HUES64 (cell line): Measurements from ENCODE around the gene CLTC.

Source experiments
- H3K27ac ChIP-seq: 2 replicates; pipeline ENCODE4 v1.7.0; 2013; ENCODE audit warnings: low read depth, low read length, inconsistent platforms
- H3K27me3 ChIP-seq: 2 replicates; pipeline ENCODE4 v1.6.1; 2013; ENCODE audit warnings: mild to moderate bottlenecking, low read length; ENCODE audit not compliant: insufficient read depth
- H3K36me3 ChIP-seq: 2 replicates; pipeline ENCODE4 v1.6.1; 2013; ENCODE audit warnings: mild to moderate bottlenecking, low read length; ENCODE audit not compliant: insufficient read depth
- H3K4me1 ChIP-seq: 2 replicates; pipeline ENCODE4 v1.6.1; 2013; ENCODE audit warnings: mild to moderate bottlenecking, low read length, moderate library complexity; ENCODE audit not compliant: insufficient read depth
- H3K4me3 ChIP-seq: 2 replicates; pipeline ENCODE4 v1.5.1; 2013; ENCODE audit warnings: mild to moderate bottlenecking, low read length, moderate library complexity
- H3K9ac ChIP-seq: 2 replicates; pipeline ENCODE4 v1.6.1; 2013; ENCODE audit warnings: mild to moderate bottlenecking, low read depth, low read length
- H3K9me3 ChIP-seq: 2 replicates; pipeline ENCODE4 v1.6.1; 2013; ENCODE audit warnings: low read depth, low read length; ENCODE audit not compliant: insufficient read depth
- WGBS: fragments of 150-250, 120-280 bp; methylation state at CpG from one replicate; pipeline ENCODE4 v1.1.7; 2013; ENCODE audit warnings: missing lambda C conversion rate; 5-methylcytosine and 5-hydroxymethylcytosine counted together

The CLTC gene

DNA sequence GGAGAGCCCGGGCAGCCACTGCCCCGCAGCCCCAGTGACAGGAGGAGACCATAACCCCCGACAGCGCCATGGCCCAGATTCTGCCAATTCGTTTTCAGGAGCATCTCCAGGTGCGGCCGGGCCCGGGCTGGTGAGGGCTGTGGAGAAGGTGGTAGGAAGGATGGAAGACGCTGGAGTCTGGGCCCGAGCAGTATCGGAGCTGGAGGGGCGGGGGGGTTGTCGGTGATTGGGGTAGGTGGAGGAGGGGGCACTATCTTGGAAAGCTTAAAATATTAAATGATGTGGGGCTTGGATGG lies 317 bp downstream of the CLTC start:
- H3K4me1 ChIP-seq = peaks cover 40% of the 10 kb centered on the region
- WGBS = under 1% methylated on average over 13 of the region's 13 CpGs

GRCh38 chr17:59620518-59621259 lies 994 bp downstream of the CLTC start:
- H3K27ac ChIP-seq = peak overlapping the region; percentile 98; the same call in 1 of the 2 replicates
- WGBS = 4% methylated on average over 8 of the region's 14 CpGs

More for the DNA sequence above, 317 bp downstream of the CLTC start:
- H3K4me3 ChIP-seq = peak overlapping the region; percentile 85
- H3K27ac ChIP-seq = peak overlapping the region; percentile 98
- H3K27me3 ChIP-seq = no peaks in the 10 kb centered on the region
- H3K9ac ChIP-seq = peak overlapping the region; percentile 97
- 0 out of 2 replicates have a peak, but pooled peaks cover 11% of the 10 kb centered on the region for H3K36me3 ChIP-seq
- H3K9me3 ChIP-seq = no peaks in the 10 kb centered on the region

GRCh38 chr17:59621771-59622170 lies 2.1 kb downstream of the CLTC start:
- Histone ChIP-seq H3K36me3 (0 out of 2 replicates have a peak, but pooled peaks cover 15% of the 10 kb centered on the region), H3K4me3 (peak overlapping the region; percentile 85), H3K9ac (peak overlapping the region; percentile 65), H3K4me1 (peaks cover 38% of the 10 kb centered on the region), H3K9me3 (no peaks in the 10 kb centered on the region), H3K27ac (no peak overlapping the region), H3K27me3 (no peaks in the 10 kb centered on the region)
- whole genome bisulfite sequencing = no CpG with 5 or more reads among the region's 4 CpGs

More at GRCh38 chr17:59620518-59621259, 994 bp downstream of the CLTC start:
- Histone ChIP-seq H3K4me3 (peak overlapping the region; percentile 85), H3K9ac (peak overlapping the region; percentile 97), H3K27me3 (no peaks in the 10 kb centered on the region), H3K36me3 (0 out of 2 replicates have a peak, but pooled peaks cover 11% of the 10 kb centered on the region), H3K4me1 (peaks cover 40% of the 10 kb centered on the region), H3K9me3 (no peaks in the 10 kb centered on the region)

GRCh38 chr17:59623151-59623550 lies 3.5 kb downstream of the CLTC start:
- H3K27me3 ChIP-seq = no peaks in the 10 kb centered on the region
- H3K36me3 ChIP-seq = peaks cover 15% of the 10 kb centered on the region; the same call in 1 of the 2 replicates
- peaks cover 27% of the 10 kb centered on the region for H3K4me1 ChIP-seq
- no peak overlapping the region for H3K27ac ChIP-seq
- H3K4me3 ChIP-seq = peak overlapping the region; percentile 85; the same call in 1 of the 2 replicates
- no peaks in the 10 kb centered on the region for H3K9me3 ChIP-seq
- H3K9ac ChIP-seq = no peak overlapping the region
- 85% methylated on average over 2 of the region's 2 CpGs for WGBS

DNA sequence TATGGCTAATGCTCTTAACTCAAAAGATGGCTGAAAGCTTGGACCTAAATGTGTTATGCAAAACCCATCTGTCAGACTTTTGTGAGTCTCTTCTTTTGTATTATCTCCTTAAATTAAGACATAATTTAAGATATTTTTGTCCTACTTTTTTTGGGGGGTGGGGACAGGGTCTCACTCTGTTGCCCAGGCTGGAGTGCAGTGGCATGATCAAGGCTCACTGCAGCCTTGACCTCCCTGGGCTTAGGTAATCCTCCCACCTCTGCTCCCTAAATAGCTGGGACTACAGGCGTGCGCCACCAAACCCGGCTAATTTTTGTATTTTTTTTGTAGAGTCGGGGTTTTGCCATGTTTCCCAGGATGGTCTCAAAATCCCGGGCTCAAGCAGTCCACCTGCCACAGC lies 7.1 kb downstream of the CLTC start:
- no peaks in the 10 kb centered on the region for H3K9me3 ChIP-seq
- 96% methylated on average over 5 of the region's 5 CpGs for WGBS
- no peaks in the 10 kb centered on the region for H3K27me3 ChIP-seq
- no peak overlapping the region for H3K4me3 ChIP-seq
- no peak overlapping the region for H3K27ac ChIP-seq
- H3K9ac ChIP-seq = no peak overlapping the region
- H3K4me1 ChIP-seq = peaks cover 19% of the 10 kb centered on the region
- H3K36me3 ChIP-seq = peaks cover 35% of the 10 kb centered on the region; the same call in 1 of the 2 replicates

- 96% methylated on average over 2 of the region's 3 CpGs for WGBS
- no peaks in the 10 kb centered on the region for H3K9me3 ChIP-seq
- H3K4me3 ChIP-seq = no peak overlapping the region
- no peaks in the 10 kb centered on the region for H3K27me3 ChIP-seq
- H3K9ac ChIP-seq = no peak overlapping the region
- peaks cover 35% of the 10 kb centered on the region; the same call in 1 of the 2 replicates for H3K36me3 ChIP-seq
- H3K27ac ChIP-seq = no peak overlapping the region
- peaks cover 14% of the 10 kb centered on the region for H3K4me1 ChIP-seq
Observed at GRCh38 chr17:59627274-59627673, 7.6 kb downstream of the CLTC start.

- Histone ChIP-seq H3K9ac (no peak overlapping the region), H3K27me3 (no peaks in the 10 kb centered on the region), H3K4me3 (no peak overlapping the region), H3K27ac (no peak overlapping the region), H3K9me3 (no peaks in the 10 kb centered on the region), H3K4me1 (peaks cover 9% of the 10 kb centered on the region), H3K36me3 (peaks cover 32% of the 10 kb centered on the region; the same call in 1 of the 2 replicates)
- 91% methylated on average over 1 of the region's 2 CpGs for WGBS
Observed at GRCh38 chr17:59627770-59628171, 8.1 kb downstream of the CLTC start.

DNA sequence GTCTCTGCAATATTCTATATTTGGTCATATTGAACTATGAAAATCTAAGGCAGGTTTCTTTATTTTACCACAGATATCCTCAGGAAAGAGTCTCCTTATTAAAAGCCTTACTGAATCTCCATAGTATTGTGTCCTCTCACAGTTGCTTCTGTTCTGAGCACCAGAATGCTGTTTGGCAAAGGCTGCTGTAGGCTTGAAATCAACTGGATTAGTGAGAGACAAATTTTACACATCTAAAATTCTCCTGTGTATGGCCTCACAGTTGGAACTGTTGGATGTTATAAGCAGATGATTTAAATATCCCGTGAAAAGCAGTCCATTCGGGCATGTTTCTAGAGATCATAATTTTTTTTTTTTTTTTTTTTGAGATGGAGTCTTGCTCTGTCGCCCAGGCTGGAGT lies 9.5 kb downstream of the CLTC start:
- peaks cover 6% of the 10 kb centered on the region for H3K4me1 ChIP-seq
- no peak overlapping the region for H3K4me3 ChIP-seq
- H3K36me3 ChIP-seq = peaks cover 27% of the 10 kb centered on the region; the same call in 1 of the 2 replicates
- no peak overlapping the region for H3K9ac ChIP-seq
- H3K27ac ChIP-seq = no peak overlapping the region
- WGBS = 91% methylated on average over 3 of the region's 3 CpGs
- H3K27me3 ChIP-seq = no peaks in the 10 kb centered on the region
- no peaks in the 10 kb centered on the region for H3K9me3 ChIP-seq

GRCh38 chr17:59631276-59631675 lies 11.6 kb downstream of the CLTC start:
- Histone ChIP-seq H3K36me3 (peaks cover 22% of the 10 kb centered on the region; the same call in 1 of the 2 replicates), H3K27ac (no peak overlapping the region), H3K9ac (no peak overlapping the region), H3K27me3 (no peaks in the 10 kb centered on the region), H3K9me3 (no peaks in the 10 kb centered on the region), H3K4me1 (peaks cover 15% of the 10 kb centered on the region), H3K4me3 (no peak overlapping the region)
- 92% methylated on average over 1 of the region's 1 CpG for WGBS

- Histone ChIP-seq H3K27ac (no peak overlapping the region), H3K27me3 (no peaks in the 10 kb centered on the region), H3K4me1 (peaks cover 15% of the 10 kb centered on the region), H3K36me3 (peaks cover 22% of the 10 kb centered on the region; the same call in 1 of the 2 replicates), H3K9me3 (no peaks in the 10 kb centered on the region), H3K4me3 (no peak overlapping the region), H3K9ac (no peak overlapping the region)
- 95% methylated on average over 6 of the region's 6 CpGs for WGBS
Observed at GRCh38 chr17:59632398-59632797, 12.7 kb downstream of the CLTC start.

GRCh38 chr17:59633658-59634359 lies 14.1 kb downstream of the CLTC start:
- peaks cover 19% of the 10 kb centered on the region; the same call in 1 of the 2 replicates for H3K36me3 ChIP-seq
- no peaks in the 10 kb centered on the region for H3K27me3 ChIP-seq
- peak overlapping the region; percentile 66; the same call in 1 of the 2 replicates for H3K27ac ChIP-seq
- 96% methylated on average over 5 of the region's 5 CpGs for WGBS
- no peak overlapping the region for H3K4me3 ChIP-seq
- peaks cover 15% of the 10 kb centered on the region for H3K4me1 ChIP-seq
- H3K9me3 ChIP-seq = no peaks in the 10 kb centered on the region
- no peak overlapping the region for H3K9ac ChIP-seq
